ENCODE data around the gene UQCC2.

DNA sequence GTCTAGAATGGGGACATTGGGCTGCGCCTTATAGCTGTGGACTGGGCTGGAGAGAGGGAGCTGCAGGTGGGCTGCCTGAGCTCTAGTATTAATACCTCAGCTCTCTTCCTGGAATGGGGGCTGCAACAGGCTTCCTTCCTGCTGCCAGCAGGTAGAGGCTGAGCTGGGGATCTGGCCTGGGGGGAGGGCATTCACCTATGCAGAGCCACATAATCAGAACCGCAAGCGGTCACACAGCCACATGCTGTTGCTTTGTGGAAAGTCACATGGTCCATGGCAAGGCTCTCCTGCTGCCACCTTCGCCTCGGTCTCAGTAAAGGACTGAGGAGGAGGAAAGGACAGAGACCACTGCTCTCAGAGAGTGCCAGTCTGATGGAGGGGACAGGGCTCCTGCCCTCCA, 54.7 kb downstream of the UQCC2 start:
- TF ChIP-seq CTCF (IDR thresholded peaks at IDR 0.05; ENCODE audit: insufficient read depth, low read length) = no peak
- no peak for TF ChIP-seq POLR2AphosphoS5 (IDR thresholded peaks at IDR 0.05; ENCODE audit: low read depth)
- no peak for TF ChIP-seq GABPA (IDR thresholded peaks at IDR 0.05; ENCODE audit: low read depth)
- no peak for TF ChIP-seq REST (IDR thresholded peaks at IDR 0.05; ENCODE audit: insufficient replicate concordance, low read depth)

Data from HL-60 (cell line).